Measurements from ENCODE around the gene AUTS2. TPM values are rescaled to one million over a fixed set of nuclear protein-coding genes. Genes with fewer than 3 reads are reported as not detected.

AUTS2 gene
- total RNA-seq, 1 experiment from 2014 or later = not detected

DNA sequence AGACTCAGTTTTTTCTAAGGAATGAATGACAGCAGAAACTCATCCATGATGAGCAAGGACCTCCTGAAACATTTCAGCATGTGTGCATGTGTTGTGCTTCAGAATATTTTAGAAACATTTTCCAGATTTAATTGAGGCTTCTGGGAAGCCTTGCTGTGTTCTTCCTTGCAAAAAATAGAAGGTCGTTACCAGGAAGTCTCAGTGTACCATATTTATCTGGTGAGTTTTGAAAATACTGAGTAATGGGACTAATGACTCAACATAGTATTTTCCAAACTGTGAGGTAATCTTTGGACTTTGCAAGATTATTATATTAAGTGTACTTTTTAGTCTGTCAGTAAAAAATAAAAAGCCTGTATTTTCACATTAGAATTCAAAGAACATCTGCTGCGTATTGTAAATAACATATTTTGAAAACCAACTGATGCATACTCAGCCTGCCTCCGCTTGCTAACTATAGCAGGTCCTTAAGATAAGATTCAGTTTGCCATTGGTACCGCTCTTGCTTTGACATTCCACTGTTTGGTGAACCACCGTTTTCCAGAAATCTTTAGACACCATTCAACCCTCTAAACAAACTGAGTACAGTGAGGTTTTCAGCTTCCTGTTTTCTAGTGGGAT, 794.1 kb downstream of the AUTS2 start:
- Mint-ChIP-seq H3K9me3 (ENCODE audit: low read depth, unreplicated experiment) (no peaks in the 10 kb centered on the region), H3K4me3 (ENCODE audit: low read depth, unreplicated experiment) (no peak overlapping the region), H3K27me3 (ENCODE audit: unreplicated experiment) (no peaks in the 10 kb centered on the region), H3K4me1 (ENCODE audit: low read depth, unreplicated experiment) (no peaks in the 10 kb centered on the region), H3K36me3 (ENCODE audit: insufficient read depth, unreplicated experiment) (no peaks in the 10 kb centered on the region), H3K27ac (ENCODE audit: unreplicated experiment) (no peak overlapping the region)
- no peak for DNase-seq
- CTCF ChIA-PET = no interaction called here
- TF ChIP-seq, protein P1, sequence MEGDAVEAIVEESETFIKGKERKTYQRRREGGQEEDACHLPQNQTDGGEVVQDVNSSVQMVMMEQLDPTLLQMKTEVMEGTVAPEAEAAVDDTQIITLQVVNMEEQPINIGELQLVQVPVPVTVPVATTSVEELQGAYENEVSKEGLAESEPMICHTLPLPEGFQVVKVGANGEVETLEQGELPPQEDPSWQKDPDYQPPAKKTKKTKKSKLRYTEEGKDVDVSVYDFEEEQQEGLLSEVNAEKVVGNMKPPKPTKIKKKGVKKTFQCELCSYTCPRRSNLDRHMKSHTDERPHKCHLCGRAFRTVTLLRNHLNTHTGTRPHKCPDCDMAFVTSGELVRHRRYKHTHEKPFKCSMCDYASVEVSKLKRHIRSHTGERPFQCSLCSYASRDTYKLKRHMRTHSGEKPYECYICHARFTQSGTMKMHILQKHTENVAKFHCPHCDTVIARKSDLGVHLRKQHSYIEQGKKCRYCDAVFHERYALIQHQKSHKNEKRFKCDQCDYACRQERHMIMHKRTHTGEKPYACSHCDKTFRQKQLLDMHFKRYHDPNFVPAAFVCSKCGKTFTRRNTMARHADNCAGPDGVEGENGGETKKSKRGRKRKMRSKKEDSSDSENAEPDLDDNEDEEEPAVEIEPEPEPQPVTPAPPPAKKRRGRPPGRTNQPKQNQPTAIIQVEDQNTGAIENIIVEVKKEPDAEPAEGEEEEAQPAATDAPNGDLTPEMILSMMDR (IDR thresholded peaks at IDR 0.05; ENCODE audit: unreplicated experiment) = no peak
- no TSS peak for BruUV-seq (replicated peaks)
- intact Hi-C loops (cut with micrococcal nuclease; ENCODE audit: unreplicated experiment) = no loop called here

DNA sequence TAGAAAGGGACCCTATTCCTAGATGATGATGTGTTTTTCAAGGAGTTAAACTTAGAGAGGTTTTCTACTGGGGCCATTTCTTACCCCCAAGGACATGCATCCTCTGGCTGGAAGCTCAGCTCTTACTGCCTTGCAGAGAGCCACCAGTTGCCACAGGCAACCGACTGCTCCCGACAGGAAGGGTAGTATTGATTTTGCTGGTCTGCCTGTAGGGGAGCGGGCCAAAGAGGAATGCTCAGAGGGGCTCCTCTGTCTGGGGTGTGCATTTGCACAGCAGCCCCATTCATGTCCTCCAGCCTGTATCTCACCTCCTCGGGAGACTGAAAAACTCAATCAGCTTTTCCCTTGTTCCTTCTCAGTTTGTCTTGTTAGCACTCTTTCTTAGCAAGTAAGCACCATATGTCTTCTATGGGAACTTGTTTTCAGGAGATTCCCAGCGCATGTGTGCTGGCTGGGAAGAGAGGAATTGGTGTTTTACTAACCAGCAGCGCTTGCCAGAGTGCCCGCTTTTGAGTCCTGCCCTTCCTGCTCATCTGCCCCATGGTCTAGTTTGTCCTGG, 794.7 kb downstream of the AUTS2 start:
- Mint-ChIP-seq H3K36me3 (ENCODE audit: insufficient read depth, unreplicated experiment) (no peaks in the 10 kb centered on the region), H3K9me3 (ENCODE audit: low read depth, unreplicated experiment) (no peaks in the 10 kb centered on the region), H3K27ac (ENCODE audit: unreplicated experiment) (no peak overlapping the region), H3K4me1 (ENCODE audit: low read depth, unreplicated experiment) (no peaks in the 10 kb centered on the region), H3K27me3 (ENCODE audit: unreplicated experiment) (no peaks in the 10 kb centered on the region), H3K4me3 (ENCODE audit: low read depth, unreplicated experiment) (no peak overlapping the region)
- no TSS peak for BruUV-seq (replicated peaks)
- DNase-seq = no peak
- intact Hi-C loops (cut with micrococcal nuclease; ENCODE audit: unreplicated experiment) = no loop called here
- CTCF ChIA-PET = no interaction called here
- TF ChIP-seq, protein P1 (IDR thresholded peaks at IDR 0.05; ENCODE audit: unreplicated experiment) = no peak

DNA sequence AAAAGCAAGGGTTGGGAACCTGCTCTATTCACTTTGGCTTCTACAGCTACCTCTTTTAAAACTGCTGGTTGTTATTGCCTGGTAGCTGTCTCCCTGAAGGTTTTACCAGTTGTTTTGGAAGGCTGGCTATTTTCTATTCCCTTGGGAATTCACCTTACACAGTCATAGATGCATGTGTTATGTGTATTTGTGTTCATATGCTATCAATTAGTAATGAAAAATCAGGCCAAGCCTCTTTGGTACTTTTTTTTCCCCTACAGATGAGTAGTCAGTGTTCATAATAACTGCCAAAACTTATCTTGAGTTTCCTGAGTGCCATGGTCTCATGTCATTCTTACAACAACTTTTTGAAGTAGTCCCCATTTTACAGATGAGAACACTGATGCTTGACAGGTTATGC, 795.7 kb downstream of the AUTS2 start:
- DNase-seq = no peak
- Mint-ChIP-seq H3K4me3 (ENCODE audit: low read depth, unreplicated experiment) (no peak overlapping the region), H3K27ac (ENCODE audit: unreplicated experiment) (no peak overlapping the region), H3K9me3 (ENCODE audit: low read depth, unreplicated experiment) (no peaks in the 10 kb centered on the region), H3K36me3 (ENCODE audit: insufficient read depth, unreplicated experiment) (no peaks in the 10 kb centered on the region), H3K27me3 (ENCODE audit: unreplicated experiment) (no peaks in the 10 kb centered on the region), H3K4me1 (ENCODE audit: low read depth, unreplicated experiment) (no peaks in the 10 kb centered on the region)
- intact Hi-C loops (cut with micrococcal nuclease; ENCODE audit: unreplicated experiment) = no loop called here
- CTCF ChIA-PET = no interaction called here
- TF ChIP-seq, protein P1 (IDR thresholded peaks at IDR 0.05; ENCODE audit: unreplicated experiment) = no peak
- BruUV-seq (replicated peaks) = no TSS peak

DNA sequence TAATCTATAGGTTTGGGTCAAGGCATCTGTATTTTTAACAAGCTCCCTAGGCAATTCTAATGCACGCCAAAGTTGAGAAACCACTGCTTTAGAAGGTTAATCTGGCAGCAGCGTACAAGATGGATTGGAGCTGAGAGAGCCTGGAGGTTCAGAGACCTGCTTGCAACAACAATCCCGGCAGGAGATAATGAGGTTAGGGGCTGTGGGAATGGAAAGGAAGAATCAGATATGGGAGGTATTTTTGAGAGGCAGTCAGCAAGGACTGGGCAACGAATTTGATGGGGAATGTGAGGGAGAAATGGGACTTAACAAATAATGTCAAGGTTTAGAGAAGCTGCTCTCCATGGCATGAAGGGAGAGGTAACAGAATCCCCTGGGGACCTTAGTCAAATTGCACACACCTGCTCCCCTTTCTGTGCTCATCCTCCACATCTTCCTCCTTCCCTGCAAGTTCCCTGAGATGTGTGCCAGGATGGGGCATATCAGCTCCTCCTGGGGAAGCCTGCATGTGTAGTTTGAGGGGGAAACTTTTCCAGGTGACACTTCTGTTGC, 802.6 kb downstream of the AUTS2 start:
- Mint-ChIP-seq H3K36me3 (ENCODE audit: insufficient read depth, unreplicated experiment) (no peaks in the 10 kb centered on the region), H3K4me3 (ENCODE audit: low read depth, unreplicated experiment) (no peak overlapping the region), H3K4me1 (ENCODE audit: low read depth, unreplicated experiment) (no peaks in the 10 kb centered on the region), H3K27ac (ENCODE audit: unreplicated experiment) (no peak overlapping the region), H3K27me3 (ENCODE audit: unreplicated experiment) (no peaks in the 10 kb centered on the region), H3K9me3 (ENCODE audit: low read depth, unreplicated experiment) (peaks cover 6% of the 10 kb centered on the region)
- CTCF ChIA-PET = no interaction called here
- intact Hi-C loops (cut with micrococcal nuclease; ENCODE audit: unreplicated experiment) = no loop called here
- no peak for DNase-seq
- TF ChIP-seq, protein P1 (IDR thresholded peaks at IDR 0.05; ENCODE audit: unreplicated experiment) = no peak
- BruUV-seq (replicated peaks) = no TSS peak
